Endothelial cell of umbilical vein (primary cell): ENCODE data around the gene GNAQ. TPM values are rescaled to one million over a fixed set of nuclear protein-coding genes. Genes with fewer than 3 reads are reported as not detected.

Experiments used
- BruUV-seq: library from RNA; stranded (reverse); fragments of 400-500 nt; replicated peaks from 2 replicates; lab custom pipeline; 2021; lab: Mats Ljungman, UMichigan
- CTCF ChIA-PET: fragments of 300-600, 350-600 bp; sonication (Branson Sonifier 250); formaldehyde crosslinking; loops from one replicate; lab custom pipeline; 2021; ENCODE audit warnings: antibody characterized with exemption, inconsistent platforms; lab: Charles Lee
- POLR2A ChIA-PET: fragments of 300-600, 350-600 bp; sonication (Branson Sonifier 250); formaldehyde crosslinking; loops from one replicate; lab custom pipeline; 2021; ENCODE audit warnings: antibody characterized with exemption, inconsistent platforms; lab: Charles Lee
- DNase-seq: peaks from one replicate; pipeline ENCODE4 v3.0.0-alpha.2; 2011; ENCODE audit warnings: low read depth, low spot score
- FAIRE-seq: peaks from 2 replicates; lab custom pipeline; 2011; peaks lifted over from hg19 to GRCh38; lab: Jason Lieb, UNC
- H2AFZ ChIP-seq: 2 replicates; pipeline ENCODE4 v1.6.0; 2012; ENCODE audit warnings: low read depth, low read length, control low read depth, inconsistent platforms
- H3K27ac ChIP-seq: 2 replicates; pipeline ENCODE4 v1.5.1; 2011; ENCODE audit warnings: low read depth, mild to moderate bottlenecking, control low read depth, low read length, moderate library complexity; ENCODE audit not compliant: insufficient read depth
- H3K27me3 ChIP-seq, 2 experiments: 2 replicates each; pipeline versions ENCODE4 v1.6.0 to v1.6.1; 2011; ENCODE audit warnings: low read length in 2 of 2, mixed read lengths in 1 of 2; ENCODE audit not compliant: control insufficient read depth in 2 of 2, insufficient read depth in 2 of 2
- H3K36me3 ChIP-seq, 2 experiments: 2 replicates in 1 of 2; 3 replicates in 1 of 2; pipeline ENCODE4 v1.5.1; 2011; ENCODE audit warnings: low read length in 2 of 2, mild to moderate bottlenecking in 1 of 2, moderate library complexity in 1 of 2; ENCODE audit not compliant: control insufficient read depth in 2 of 2, insufficient read depth in 2 of 2; ENCODE audit errors: extremely low read depth in 1 of 2
- H3K4me1 ChIP-seq: 3 replicates; pipeline ENCODE4 v1.5.1; 2011; ENCODE audit warnings: mild to moderate bottlenecking, low read length; ENCODE audit not compliant: control insufficient read depth, insufficient read depth; ENCODE audit errors: extremely low read depth
- H3K4me2 ChIP-seq: 2 replicates; pipeline ENCODE4 v1.6.1; 2011; ENCODE audit warnings: low read length, control low read depth, mixed read lengths; ENCODE audit not compliant: insufficient read depth
- H3K4me3 ChIP-seq, 3 experiments: fragments of 200-600 bp in 1 of 3; sonication (generic), shearing (Covaris generic) in 1 of 3; replicated peaks in 1 of 3; 2 replicates each; pipeline ENCODE4 v1.5.1; 2011 to 2016; ENCODE audit warnings: control low read depth in 3 of 3, low read length in 3 of 3, mild to moderate bottlenecking in 2 of 3, inconsistent platforms in 1 of 3, low read depth in 1 of 3, moderate library complexity in 1 of 3; ENCODE audit not compliant: insufficient read depth in 1 of 3
- H3K79me2 ChIP-seq: 2 replicates; pipeline ENCODE4 v1.6.0; 2012; ENCODE audit warnings: low read length, inconsistent platforms; ENCODE audit not compliant: control insufficient read depth, insufficient read depth
- H3K9ac ChIP-seq: replicated peaks from 2 replicates; pipeline ENCODE3; 2011; ENCODE audit warnings: low read length, control low read depth; ENCODE audit not compliant: insufficient read depth; ENCODE audit errors: extremely low read depth
- H3K9me1 ChIP-seq: replicated peaks from 3 replicates; pipeline ENCODE4 v1.6.0; 2011; ENCODE audit warnings: mild to moderate bottlenecking, low read length; ENCODE audit not compliant: control insufficient read depth, insufficient read depth; ENCODE audit errors: extremely low read depth
- H3K9me3 ChIP-seq: replicated peaks from 2 replicates; pipeline ENCODE4 v1.5.1; 2012; ENCODE audit warnings: low read length, inconsistent platforms; ENCODE audit not compliant: control insufficient read depth, insufficient read depth
- H4K20me1 ChIP-seq: replicated peaks from 2 replicates; pipeline ENCODE3; 2011; ENCODE audit warnings: mild to moderate bottlenecking, low read length; ENCODE audit not compliant: control insufficient read depth, insufficient read depth; ENCODE audit errors: extremely low read depth
- EZH2 ChIP-seq: IDR thresholded peaks from 2 replicates; pipeline ENCODE4 v1.6.1; 2012; ENCODE audit warnings: borderline replicate concordance, low read depth, mild to moderate bottlenecking, moderate library complexity, low read length, inconsistent platforms; ENCODE audit not compliant: severe bottlenecking
- FOS ChIP-seq: IDR thresholded peaks from 2 replicates; pipeline ENCODE4 v1.6.1; 2011; ENCODE audit warnings: mild to moderate bottlenecking, low read length, moderate library complexity, borderline replicate concordance; ENCODE audit not compliant: insufficient read depth
- GATA2 ChIP-seq: IDR thresholded peaks from 2 replicates; pipeline ENCODE4 v1.7.0; 2011; ENCODE audit warnings: low read depth, mild to moderate bottlenecking, moderate library complexity, mixed read lengths, low read length; ENCODE audit not compliant: insufficient read length, insufficient read depth
- JUN ChIP-seq: IDR thresholded peaks from 2 replicates; pipeline ENCODE4 v1.6.1; 2011; ENCODE audit warnings: borderline replicate concordance, low read depth; ENCODE audit not compliant: insufficient read length, insufficient read depth
- MYC ChIP-seq: IDR thresholded peaks from one replicate; pipeline ENCODE4 v1.6.1; 2011; ENCODE audit warnings: mild to moderate bottlenecking, low read depth, low read length
- POLR2A ChIP-seq: IDR thresholded peaks from 2 replicates; pipeline ENCODE4 v1.6.1; 2012; ENCODE audit warnings: low read depth, mild to moderate bottlenecking, control low read depth, low read length
- POLR2AphosphoS5 ChIP-seq: IDR thresholded peaks from 2 replicates; pipeline ENCODE4 v1.6.1; 2012; ENCODE audit warnings: low read depth, mild to moderate bottlenecking, control low read depth, low read length, moderate library complexity; ENCODE audit not compliant: insufficient read depth
- dilution Hi-C: fragments of 300-500 bp; cut with MboI; formaldehyde crosslinking; loops from one replicate; pipeline ENCODE4 v1.15.0; 2019; ENCODE audit warnings: low sequenced_read_pairs; ENCODE audit not compliant: extremely low pct_ligation_motif_present
- intact Hi-C: fragments of 100-400 bp; cut with micrococcal nuclease; formaldehyde crosslinking; loops from one replicate; pipeline ENCODE4 v1.10.0; 2022
- polyA plus RNA-seq, 4 experiments: library from polyadenylated mRNA; depleted of rRNA in 3 of 4; stranded (reverse) in 3 of 4; unstranded in 1 of 4; fragments of >200 nt; gene quantifications; 2 replicates each; pipeline versions ENCODE4 v1.2.1 to v1.2.3, GENCODE V29; 2011 to 2012; ENCODE audit warnings: missing spikeins in 1 of 4
- total RNA-seq: library from RNA; stranded (reverse); gene quantifications from 2 replicates; pipeline ENCODE4 v1.2.3, GENCODE V29; 2021
- TF ChIP-seq, protein P1 (sequence below): IDR thresholded peaks from 2 replicates; pipeline ENCODE4 v1.6.1; 2011; ENCODE audit not compliant: insufficient read depth, insufficient read length
- TF ChIP-seq, protein P2 (sequence below), 2 donors: IDR thresholded peaks; 1 replicate in 1 of 2; 2 replicates in 1 of 2; pipeline ENCODE4 v1.5.1; 2011; ENCODE audit warnings: low read length in 2 of 2, mild to moderate bottlenecking in 2 of 2, moderate library complexity in 2 of 2, control low read depth in 1 of 2, inconsistent platforms in 1 of 2, low read depth in 1 of 2; ENCODE audit not compliant: insufficient read depth in 1 of 2; ENCODE audit errors: extremely low read depth in 1 of 2

GNAQ gene
- total and polyA plus RNA-seq, 2 donors (not counting 3 experiments of a cell fraction or from before 2014, with no cell fraction given): 26.1 to 67.3 TPM

DNA sequence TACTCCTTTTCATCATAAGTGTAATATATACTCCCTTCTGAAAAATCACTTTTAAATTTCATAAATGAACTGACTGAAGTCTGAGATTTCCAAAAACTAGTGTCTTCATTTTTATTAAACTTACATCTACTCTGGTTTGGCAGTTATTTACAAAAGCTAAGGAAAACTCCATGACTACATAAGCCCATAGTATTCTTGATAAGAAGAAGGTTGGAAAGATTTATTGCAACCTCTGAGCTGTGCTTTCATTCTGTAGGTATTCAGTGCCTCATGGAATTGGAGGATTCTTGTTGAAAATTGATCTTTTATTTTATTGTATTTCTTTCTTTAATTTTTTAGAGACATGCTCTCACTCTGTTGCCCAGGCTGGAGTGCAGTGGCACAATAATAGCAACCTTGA lies 41.7 kb downstream of the GNAQ start:
- Histone ChIP-seq H3K4me2 (no peak overlapping the region), H3K79me2 (peaks cover 66% of the 10 kb centered on the region), H3K9ac (no peak overlapping the region), H3K4me3 (no peak overlapping the region), H2AFZ (no peak overlapping the region), H3K27ac (no peak overlapping the region), H3K9me1 (no peaks in the 10 kb centered on the region), H3K9me3 (no peaks in the 10 kb centered on the region), H3K36me3 (no peaks in the 10 kb centered on the region), H4K20me1 (no peaks in the 10 kb centered on the region), H3K27me3 (no peaks in the 10 kb centered on the region), H3K4me1 (peaks cover 13% of the 10 kb centered on the region)
- intact Hi-C loops: loop anchor here (1.0 kb wide), 1 partner anchor 9 kb away; no protein-coding TSS in a partner anchor
- BruUV-seq: no TSS peak
- ChIA-PET POLR2A (no interaction called here), CTCF (interaction anchor here (0.6 to 1.4 kb wide), 6 partner anchors 8 to 45 kb away, joined by 3 to 10 read pairs (median 3); no protein-coding TSS in a partner anchor)
- TF ChIP-seq, protein P1, sequence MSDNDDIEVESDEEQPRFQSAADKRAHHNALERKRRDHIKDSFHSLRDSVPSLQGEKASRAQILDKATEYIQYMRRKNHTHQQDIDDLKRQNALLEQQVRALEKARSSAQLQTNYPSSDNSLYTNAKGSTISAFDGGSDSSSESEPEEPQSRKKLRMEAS: no peak
- no peak for TF ChIP-seq POLR2AphosphoS5
- TF ChIP-seq, protein P2, sequence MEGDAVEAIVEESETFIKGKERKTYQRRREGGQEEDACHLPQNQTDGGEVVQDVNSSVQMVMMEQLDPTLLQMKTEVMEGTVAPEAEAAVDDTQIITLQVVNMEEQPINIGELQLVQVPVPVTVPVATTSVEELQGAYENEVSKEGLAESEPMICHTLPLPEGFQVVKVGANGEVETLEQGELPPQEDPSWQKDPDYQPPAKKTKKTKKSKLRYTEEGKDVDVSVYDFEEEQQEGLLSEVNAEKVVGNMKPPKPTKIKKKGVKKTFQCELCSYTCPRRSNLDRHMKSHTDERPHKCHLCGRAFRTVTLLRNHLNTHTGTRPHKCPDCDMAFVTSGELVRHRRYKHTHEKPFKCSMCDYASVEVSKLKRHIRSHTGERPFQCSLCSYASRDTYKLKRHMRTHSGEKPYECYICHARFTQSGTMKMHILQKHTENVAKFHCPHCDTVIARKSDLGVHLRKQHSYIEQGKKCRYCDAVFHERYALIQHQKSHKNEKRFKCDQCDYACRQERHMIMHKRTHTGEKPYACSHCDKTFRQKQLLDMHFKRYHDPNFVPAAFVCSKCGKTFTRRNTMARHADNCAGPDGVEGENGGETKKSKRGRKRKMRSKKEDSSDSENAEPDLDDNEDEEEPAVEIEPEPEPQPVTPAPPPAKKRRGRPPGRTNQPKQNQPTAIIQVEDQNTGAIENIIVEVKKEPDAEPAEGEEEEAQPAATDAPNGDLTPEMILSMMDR (IDR thresholded peaks at IDR 0.05; ENCODE audit: extremely low read depth in 1 of 2, insufficient read depth in 1 of 2, low read depth in 1 of 2, low read length in 2 of 2): no peak
- TF ChIP-seq GATA2: no peak
- TF ChIP-seq JUN: no peak
- no peak for TF ChIP-seq MYC
- TF ChIP-seq EZH2: no peak
- no peak for TF ChIP-seq FOS
- no peak for TF ChIP-seq POLR2A
- dilution Hi-C loops: no loop called here
- DNase-seq: no peak
- no peak for FAIRE-seq
